GM19468 (cell line): ENCODE data around the gene PPP3R2.
A peak's percentile ranks its signal among the peaks of the same experiment; 100 is the strongest.
"Not testable (repeated sequence)": the region's sequence is repeated elsewhere in the genome, so short reads cannot be mapped to it uniquely, and the experiment has no call there.

ENCODE experiments used
- ATAC-seq: cut with Tn5 transposase; IDR thresholded peaks from one replicate; pipeline ENCODE4 v1.9.1; 2021; ENCODE audit warnings: mild to moderate bottlenecking, moderate library complexity, moderate number of reproducible peaks; ENCODE audit not compliant: unreplicated experiment; ENCODE audit errors: extremely low read depth

Gene PPP3R2

DNA sequence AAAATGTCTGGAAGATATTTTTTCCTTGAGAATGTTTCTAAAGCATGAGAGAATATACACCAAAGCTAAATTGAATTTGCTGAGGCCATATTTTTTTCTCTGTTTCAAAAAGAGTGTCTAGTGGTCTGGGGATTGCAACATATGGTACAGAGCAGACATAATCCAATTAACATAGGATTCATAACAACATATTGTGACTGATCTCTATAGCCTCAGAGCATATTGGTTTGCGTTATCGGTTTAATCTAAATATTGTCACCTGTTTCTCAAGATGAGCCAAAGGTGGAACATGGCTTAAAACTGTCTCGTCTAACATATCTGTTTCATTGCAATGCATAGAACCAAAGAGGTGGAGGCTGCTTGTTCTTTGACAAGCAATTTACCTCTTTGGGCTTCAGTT is 3.9 kb downstream of the PPP3R2 start:
- ATAC-seq = no peak

GRCh38 chr9:101590074-101590473 is 4.7 kb downstream of the PPP3R2 start:
- ATAC-seq = not testable (repeated sequence)

DNA sequence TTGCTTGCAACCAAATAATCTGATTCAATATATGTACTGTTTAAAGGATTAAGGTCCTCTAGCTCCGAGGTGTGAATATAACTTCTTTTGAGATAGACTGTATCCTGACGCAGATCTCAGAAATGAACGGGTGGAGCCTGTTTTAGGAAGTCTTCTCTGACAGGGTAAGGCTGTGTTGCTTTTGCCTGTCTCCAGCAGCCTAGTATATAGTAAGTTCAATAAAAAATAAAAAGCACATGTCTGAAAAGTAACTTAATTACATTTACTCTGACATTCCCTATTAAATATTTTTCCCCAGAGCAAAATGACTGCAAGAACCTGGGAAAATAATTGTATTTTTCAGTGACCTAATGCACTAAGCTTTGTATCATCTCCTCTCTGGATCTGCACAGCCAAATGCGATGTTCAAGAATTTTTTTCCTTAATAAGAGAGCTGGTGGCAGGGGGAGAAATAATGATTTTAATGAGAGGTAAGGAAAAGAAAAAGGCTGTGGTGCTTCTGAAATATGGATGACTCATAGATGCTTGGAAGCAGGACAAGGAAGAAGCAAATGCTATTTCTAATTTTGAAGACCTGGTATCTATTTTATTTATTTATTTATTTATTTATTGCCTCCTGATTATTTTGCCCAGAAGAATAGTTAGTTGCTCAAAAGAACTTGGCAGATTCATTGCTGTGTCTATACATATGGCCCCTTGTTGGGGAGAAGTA is 7.3 kb downstream of the PPP3R2 start:
- ATAC-seq = no peak

GRCh38 chr9:101586651-101587050 is 8.1 kb downstream of the PPP3R2 start:
- peak; percentile 73 for ATAC-seq

GRCh38 chr9:101585740-101586139 is 9.0 kb downstream of the PPP3R2 start:
- no peak for ATAC-seq

DNA sequence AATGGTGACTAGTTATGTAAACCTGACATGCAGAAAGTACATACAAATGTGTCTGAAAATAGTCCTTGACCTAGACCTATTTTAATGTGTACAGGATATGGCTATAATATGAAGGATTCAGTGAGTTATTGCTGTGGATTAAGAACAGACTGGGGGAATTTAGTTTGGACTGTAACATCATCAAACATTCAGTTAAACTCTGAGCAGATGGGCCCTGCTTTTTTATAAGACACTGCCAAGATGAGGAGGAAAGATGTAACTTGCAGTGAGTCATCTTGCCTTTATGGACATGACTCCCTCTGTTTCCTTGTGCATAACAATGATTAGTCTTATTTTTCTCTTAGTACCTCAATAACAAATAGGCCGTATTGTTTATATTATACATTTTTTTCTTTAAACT is 12.2 kb downstream of the PPP3R2 start:
- ATAC-seq = no peak

DNA sequence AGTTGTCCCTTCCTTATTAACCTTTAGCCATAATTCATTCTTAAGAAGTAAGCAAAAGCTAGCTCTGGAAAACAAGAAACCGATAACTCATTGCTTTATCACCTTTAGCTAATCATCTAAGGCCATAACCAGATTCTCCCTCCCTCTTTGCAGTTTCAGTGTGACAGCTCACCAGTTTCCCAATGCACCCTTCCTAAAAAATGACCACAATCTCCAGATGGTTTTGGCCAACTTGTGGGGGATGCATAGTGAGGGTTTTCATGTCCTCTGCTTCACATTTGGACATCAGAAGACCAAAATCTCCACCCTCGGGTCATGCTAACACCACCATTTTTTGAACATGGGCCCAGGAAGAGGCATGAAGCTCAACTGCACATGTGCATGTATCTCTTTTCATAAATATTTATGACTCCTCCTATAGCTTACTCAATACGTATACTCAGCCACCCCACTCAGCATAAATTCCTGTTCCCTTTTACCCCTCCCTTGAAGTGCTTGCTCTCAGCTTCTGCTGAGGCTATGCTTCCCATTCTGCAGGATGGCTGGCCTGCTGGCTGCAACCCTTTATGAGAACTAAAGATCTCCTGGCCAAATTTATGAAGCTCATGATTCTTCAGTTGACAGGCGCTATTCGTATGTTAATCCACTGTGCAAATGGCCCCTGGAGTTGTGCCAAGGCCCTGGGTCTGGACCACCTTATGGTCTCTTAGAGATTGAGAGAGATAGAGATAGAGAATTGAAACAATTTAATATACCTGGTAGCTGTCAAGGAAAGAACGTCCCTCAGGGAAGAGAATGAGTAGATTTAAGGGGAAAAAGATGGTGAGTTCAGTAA is 14.8 kb downstream of the PPP3R2 start:
- no peak for ATAC-seq

DNA sequence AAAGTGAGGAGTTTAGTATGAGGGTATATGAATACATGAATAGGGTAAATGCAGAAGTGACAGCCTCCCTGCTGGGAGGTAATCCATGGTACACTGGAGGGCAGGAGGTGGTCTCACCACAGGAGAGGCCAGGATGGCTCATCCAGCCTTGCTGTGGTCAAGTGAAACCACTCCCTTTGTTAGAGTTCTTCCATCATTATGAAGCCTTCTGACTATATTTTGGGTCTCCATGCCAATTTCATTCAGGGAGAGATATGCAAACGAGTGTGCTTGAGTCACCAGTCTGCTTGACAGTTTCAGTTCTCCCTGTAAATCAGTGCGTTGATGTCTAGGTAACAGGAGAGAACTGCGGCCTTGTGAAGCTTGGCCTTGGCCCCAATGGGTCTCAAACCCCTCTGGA is 16.4 kb downstream of the PPP3R2 start:
- no peak for ATAC-seq

GRCh38 chr9:101574731-101575333 is 19.9 kb downstream of the PPP3R2 start:
- no peak for ATAC-seq

DNA sequence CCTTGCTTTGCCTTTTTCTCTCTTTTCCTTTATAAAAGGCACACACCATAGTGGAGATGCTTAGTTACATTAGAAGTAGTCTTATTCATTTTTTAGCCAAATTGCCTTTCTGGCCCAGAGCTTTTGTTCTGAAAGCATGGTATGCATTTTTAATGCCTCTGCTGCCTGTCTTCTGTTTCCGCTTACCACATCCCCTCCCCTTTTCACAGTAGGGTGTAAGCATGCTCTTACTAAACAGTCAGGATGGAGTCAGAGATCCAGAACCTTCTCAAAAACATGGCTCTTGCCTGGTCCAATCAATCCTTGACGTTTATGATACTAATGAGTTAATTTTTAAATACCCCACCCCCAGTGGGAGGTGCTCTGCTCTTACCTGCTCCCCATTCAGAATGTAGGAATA is 22.5 kb downstream of the PPP3R2 start:
- no peak for ATAC-seq

DNA sequence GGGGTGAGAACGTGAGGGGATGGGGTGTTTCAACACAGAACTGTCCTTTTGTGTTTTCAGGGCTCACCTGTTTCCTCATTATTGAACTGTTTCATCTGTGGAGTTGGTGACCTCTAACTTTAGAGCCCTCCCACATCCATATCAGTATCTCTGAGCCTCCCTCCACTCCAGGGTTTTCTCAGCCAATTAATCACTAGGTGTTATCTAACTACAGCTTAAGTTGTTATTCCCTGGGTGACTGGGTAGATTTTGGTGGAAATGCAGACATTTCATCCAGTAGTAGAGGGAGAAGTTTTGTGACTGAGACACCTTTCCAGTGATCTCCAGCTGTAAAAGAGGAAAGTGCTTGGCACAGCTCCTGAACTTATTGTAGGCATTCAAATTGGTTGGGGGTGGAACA is 23.7 kb downstream of the PPP3R2 start:
- ATAC-seq = no peak

DNA sequence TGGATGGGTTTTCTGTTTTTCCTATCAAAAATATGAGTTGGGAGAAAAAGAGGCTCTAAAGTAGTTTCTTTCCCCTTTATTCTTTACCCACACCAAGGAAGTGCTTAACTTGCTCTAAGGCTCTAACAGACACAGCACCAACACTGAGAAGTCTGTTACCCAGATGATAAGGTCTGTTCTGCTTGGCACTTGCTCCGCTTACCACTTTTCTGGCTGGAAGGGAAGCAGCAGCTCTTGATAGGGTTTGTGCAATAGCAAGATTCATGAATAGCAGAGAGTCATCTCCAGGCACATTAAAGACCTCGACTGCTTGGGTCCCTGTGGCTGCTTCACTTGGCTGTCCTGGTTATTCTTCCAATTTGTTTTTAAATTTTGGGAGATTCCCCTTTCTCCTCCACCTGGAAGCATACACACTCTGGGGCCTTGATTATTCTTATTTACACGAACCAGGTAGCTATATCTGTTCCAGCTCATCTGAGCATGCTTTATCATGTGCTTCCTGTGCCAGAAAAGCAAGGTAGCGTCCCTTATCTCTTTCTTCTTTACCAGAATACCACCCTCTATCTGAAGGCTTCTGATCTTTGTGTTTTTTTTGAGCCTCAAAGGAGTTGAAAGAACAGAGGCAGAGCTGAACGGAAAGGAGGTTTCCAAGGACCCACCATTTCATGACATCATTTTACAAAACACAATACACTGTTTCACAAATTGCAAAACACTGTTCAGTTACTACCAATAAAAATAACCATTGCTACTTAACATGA is 24.8 kb downstream of the PPP3R2 start:
- no peak for ATAC-seq

- no peak for ATAC-seq
These were observed 26.9 kb downstream of the PPP3R2 start for GRCh38 chr9:101567725-101568350.

DNA sequence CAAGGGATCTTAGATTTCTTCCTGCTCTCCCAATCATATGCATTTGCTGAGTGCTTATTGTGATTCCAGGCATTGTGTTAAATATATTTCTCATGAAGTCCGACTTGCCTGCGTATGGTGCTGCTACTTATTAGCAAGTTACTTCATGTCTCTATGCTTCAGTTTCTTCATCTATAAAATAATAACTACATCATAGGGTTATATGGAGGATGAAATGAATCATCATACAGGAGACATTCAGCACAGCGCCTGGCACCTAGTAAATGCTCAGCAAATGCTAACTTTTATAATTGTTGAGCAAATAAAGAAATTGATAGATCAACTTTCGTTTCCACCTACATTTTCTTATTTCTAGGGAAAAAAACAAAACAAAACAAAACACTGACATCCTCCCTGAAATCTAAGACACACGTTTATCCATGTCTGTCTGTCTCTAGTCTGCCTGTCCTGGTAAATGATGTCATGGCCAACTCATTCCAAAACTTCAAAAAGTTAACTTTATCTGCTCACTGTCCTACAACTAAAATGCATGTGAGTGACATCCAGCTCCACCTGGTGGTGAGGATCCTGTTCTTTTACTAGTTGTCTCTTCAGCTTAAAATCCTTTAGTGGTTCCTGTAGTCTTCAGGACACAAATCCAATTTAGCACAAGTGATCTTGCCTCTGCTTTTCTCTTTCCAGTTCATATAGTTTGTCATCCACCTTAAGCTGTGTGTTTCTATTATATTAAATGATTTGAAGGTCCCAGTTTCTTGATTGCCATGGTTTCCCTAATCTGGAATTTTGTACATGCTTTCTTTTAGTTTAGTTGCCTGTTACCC is 27.7 kb downstream of the PPP3R2 start:
- ATAC-seq = peak; percentile 45

GRCh38 chr9:101564252-101564651 is 30.5 kb downstream of the PPP3R2 start:
- ATAC-seq = no peak

- no peak for ATAC-seq
These were observed 31.8 kb downstream of the PPP3R2 start for GRCh38 chr9:101562966-101563365.

- ATAC-seq = no peak
These were observed 33.0 kb downstream of the PPP3R2 start for GRCh38 chr9:101561740-101562139.

- ATAC-seq = not testable (repeated sequence)
These were observed 45.2 kb downstream of the PPP3R2 start for GRCh38 chr9:101549472-101550098.
